Measurements from ENCODE around the gene CASP7.

Gene CASP7

DNA sequence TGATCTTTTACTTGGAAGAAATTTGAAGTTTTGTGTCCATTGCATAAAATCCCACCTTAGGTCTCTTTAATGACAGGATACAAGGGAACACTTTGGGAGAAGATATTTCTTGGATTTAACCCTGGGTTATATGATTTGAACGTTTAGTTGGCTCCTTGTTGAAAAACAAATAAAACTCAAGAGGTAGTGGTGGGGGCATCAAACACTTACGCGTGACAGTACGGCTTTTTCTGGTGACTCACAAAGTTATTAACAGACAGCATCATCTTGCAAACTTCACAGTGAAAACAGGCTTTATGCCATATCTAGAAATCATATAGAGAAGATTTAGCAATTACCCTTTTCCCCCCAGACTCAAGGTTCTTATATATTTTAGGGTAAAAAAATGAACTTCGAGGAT, 16.6 kb upstream of the CASP7 start:
- H3K4me3 ChIP-seq (ENCODE audit: low read depth, low read length) = no peak overlapping the region
- TF ChIP-seq MYC (IDR thresholded peaks at IDR 0.05; ENCODE audit: low read depth, low read length) (no peak), POLR2A (IDR thresholded peaks at IDR 0.05; ENCODE audit: extremely low read depth, insufficient read length) (no peak)
- TF ChIP-seq, protein P1, sequence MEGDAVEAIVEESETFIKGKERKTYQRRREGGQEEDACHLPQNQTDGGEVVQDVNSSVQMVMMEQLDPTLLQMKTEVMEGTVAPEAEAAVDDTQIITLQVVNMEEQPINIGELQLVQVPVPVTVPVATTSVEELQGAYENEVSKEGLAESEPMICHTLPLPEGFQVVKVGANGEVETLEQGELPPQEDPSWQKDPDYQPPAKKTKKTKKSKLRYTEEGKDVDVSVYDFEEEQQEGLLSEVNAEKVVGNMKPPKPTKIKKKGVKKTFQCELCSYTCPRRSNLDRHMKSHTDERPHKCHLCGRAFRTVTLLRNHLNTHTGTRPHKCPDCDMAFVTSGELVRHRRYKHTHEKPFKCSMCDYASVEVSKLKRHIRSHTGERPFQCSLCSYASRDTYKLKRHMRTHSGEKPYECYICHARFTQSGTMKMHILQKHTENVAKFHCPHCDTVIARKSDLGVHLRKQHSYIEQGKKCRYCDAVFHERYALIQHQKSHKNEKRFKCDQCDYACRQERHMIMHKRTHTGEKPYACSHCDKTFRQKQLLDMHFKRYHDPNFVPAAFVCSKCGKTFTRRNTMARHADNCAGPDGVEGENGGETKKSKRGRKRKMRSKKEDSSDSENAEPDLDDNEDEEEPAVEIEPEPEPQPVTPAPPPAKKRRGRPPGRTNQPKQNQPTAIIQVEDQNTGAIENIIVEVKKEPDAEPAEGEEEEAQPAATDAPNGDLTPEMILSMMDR (IDR thresholded peaks at IDR 0.05; ENCODE audit: low read depth, low read length) = no peak
- TF ChIP-seq, protein P2, sequence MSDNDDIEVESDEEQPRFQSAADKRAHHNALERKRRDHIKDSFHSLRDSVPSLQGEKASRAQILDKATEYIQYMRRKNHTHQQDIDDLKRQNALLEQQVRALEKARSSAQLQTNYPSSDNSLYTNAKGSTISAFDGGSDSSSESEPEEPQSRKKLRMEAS (IDR thresholded peaks at IDR 0.05; ENCODE audit: low read depth, low read length) = no peak
- no peak for DNase-seq (ENCODE audit: low read depth)

DNA sequence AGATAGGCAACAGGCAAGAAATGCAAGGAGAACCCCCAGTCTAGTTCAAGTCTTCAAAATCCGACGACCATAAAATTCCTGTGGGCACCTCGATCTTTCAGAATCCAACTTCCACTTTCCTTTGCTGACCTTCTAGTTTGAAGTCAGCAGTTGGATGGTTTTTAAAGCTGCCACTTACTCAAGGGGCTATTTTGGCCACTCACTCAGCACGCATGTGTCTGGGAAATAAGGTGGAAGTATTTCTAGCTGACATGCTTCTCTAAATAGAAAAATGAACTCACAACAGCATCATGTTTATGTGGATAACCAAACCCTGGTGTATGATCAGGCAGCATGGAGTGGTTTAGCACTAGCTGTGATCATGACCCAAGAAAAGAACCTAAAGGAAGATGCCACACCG, 15.8 kb upstream of the CASP7 start, which contains the start of gene NRAP:
TSS of gene NRAP (minus strand) at position 134 of the 400 bp plus-strand sequence. CDS start 159 bp downstream, outside the sequence.
- TF ChIP-seq, protein P1 (IDR thresholded peaks at IDR 0.05; ENCODE audit: low read depth, low read length) = no peak
- TF ChIP-seq, protein P2 (IDR thresholded peaks at IDR 0.05; ENCODE audit: low read depth, low read length) = no peak
- TF ChIP-seq POLR2A (IDR thresholded peaks at IDR 0.05; ENCODE audit: extremely low read depth, insufficient read length) (no peak), MYC (IDR thresholded peaks at IDR 0.05; ENCODE audit: low read depth, low read length) (no peak)
- no peak within 1 kb of the TSS for H3K4me3 ChIP-seq (ENCODE audit: low read depth, low read length)
- DNase-seq (ENCODE audit: low read depth) = no peak

DNA sequence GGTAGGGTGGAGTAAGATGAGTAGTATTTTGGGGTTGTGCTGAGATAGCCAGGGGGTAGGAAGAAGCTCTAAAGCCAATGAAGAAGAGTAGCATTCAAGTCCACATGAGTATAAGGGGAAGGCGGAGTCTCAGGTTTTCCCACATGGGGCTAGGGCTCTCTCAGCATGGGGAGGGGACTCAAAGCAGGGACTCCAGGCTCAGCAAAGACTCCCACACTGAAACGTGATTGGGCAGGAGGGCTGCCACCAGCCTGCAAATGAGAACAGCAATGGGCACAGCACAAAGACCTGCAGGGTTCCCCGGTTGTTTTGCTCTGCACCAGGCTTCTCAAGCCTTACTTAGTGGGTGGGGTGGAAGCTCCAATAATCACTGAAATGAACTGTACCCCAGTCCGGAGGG, 14.4 kb upstream of the CASP7 start:
- TF ChIP-seq MYC (IDR thresholded peaks at IDR 0.05; ENCODE audit: low read depth, low read length) (no peak), POLR2A (IDR thresholded peaks at IDR 0.05; ENCODE audit: extremely low read depth, insufficient read length) (no peak)
- TF ChIP-seq, protein P2 (IDR thresholded peaks at IDR 0.05; ENCODE audit: low read depth, low read length) = no peak
- TF ChIP-seq, protein P1 (IDR thresholded peaks at IDR 0.05; ENCODE audit: low read depth, low read length) = no peak
- H3K4me3 ChIP-seq (ENCODE audit: low read depth, low read length) = no peak overlapping the region
- no peak for DNase-seq (ENCODE audit: low read depth)

DNA sequence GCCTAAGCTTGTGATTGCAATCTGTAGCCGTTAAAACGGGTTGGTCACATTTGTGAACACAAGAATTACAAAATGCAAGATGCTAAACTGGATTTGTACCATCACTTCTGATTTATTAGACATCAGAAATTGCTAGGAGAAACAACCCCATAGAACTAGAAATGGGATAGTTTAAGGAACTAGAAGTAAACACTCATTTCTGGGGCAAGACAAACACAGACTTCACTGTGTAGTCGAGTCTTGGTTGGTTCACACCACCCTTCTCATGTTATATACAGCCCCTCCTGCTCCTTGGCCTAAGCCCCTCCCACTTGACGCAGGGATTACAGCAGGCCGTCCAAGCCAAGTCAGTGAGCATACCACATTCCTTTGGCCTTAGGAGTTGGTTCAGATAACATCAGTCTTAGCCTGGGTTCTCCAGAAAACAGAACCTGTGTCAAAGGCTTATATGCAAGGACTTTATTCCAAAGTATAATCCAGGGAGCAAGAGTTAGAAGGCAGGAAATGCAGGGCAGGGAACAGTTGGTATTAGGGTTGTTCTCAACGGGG, 13.8 kb upstream of the CASP7 start:
- TF ChIP-seq, protein P1 (IDR thresholded peaks at IDR 0.05; ENCODE audit: low read depth, low read length) = no peak
- TF ChIP-seq POLR2A (IDR thresholded peaks at IDR 0.05; ENCODE audit: extremely low read depth, insufficient read length) = no peak
- TF ChIP-seq MYC (IDR thresholded peaks at IDR 0.05; ENCODE audit: low read depth, low read length) = no peak
- TF ChIP-seq, protein P2 (IDR thresholded peaks at IDR 0.05; ENCODE audit: low read depth, low read length) = no peak
- H3K4me3 ChIP-seq (ENCODE audit: low read depth, low read length) = no peak overlapping the region
- no peak for DNase-seq (ENCODE audit: low read depth)

DNA sequence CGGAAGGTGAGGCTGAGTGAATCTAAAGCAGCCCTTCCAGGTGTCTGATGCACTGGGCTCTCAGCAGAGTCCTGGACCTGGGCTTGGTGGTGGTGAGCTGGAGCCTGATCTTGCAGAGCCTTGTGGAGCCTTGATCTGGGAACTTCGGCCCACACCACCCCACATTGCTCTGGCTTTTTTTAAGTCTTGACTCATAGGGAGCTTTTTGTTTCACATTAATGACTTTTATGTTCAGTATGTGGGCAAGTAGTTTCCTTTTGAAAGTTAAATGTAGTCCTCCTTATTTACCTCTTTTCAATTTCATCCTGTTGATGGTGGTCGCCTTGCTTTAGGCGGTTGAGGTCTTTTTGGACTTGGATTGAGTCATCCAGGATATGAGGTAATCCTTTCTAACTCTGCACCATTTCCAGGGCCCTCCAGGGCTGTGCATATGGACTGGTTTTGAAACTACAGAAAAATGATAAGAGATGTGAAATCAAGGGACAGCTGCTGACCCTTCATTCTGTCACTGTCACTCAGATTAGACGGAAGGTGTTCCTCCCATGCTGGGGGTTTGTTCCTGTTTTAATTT, 12.9 kb upstream of the CASP7 start:
- TF ChIP-seq POLR2A (IDR thresholded peaks at IDR 0.05; ENCODE audit: extremely low read depth, insufficient read length) (no peak), MYC (IDR thresholded peaks at IDR 0.05; ENCODE audit: low read depth, low read length) (no peak)
- TF ChIP-seq, protein P2 (IDR thresholded peaks at IDR 0.05; ENCODE audit: low read depth, low read length) = no peak
- TF ChIP-seq, protein P1 (IDR thresholded peaks at IDR 0.05; ENCODE audit: low read depth, low read length) = no peak
- peak; percentile 88 for DNase-seq (ENCODE audit: low read depth)
- no peak overlapping the region for H3K4me3 ChIP-seq (ENCODE audit: low read depth, low read length)

All from NB4 (cell line).